Testis (tissue), 2 donors: ENCODE data around the gene PTPRN2.

Experiments used
- POLR2A ChIP-seq: fragments of 450-650 bp; IDR thresholded peaks from one replicate; pipeline ENCODE4 v1.6.1; 2017; ENCODE audit warnings: antibody characterized with exemption, mild to moderate bottlenecking, moderate library complexity
- TF ChIP-seq, protein P1 (sequence below), 3 experiments: fragments of 450-650 bp in 2 of 3; fragments of 200-600 bp in 1 of 3; sonication (generic) in 1 of 3; IDR thresholded peaks; one replicate each; pipeline ENCODE4 v1.5.1; 2016 to 2019; ENCODE audit warnings: antibody characterized with exemption in 3 of 3, mild to moderate bottlenecking in 2 of 3, moderate library complexity in 1 of 3

DNA sequence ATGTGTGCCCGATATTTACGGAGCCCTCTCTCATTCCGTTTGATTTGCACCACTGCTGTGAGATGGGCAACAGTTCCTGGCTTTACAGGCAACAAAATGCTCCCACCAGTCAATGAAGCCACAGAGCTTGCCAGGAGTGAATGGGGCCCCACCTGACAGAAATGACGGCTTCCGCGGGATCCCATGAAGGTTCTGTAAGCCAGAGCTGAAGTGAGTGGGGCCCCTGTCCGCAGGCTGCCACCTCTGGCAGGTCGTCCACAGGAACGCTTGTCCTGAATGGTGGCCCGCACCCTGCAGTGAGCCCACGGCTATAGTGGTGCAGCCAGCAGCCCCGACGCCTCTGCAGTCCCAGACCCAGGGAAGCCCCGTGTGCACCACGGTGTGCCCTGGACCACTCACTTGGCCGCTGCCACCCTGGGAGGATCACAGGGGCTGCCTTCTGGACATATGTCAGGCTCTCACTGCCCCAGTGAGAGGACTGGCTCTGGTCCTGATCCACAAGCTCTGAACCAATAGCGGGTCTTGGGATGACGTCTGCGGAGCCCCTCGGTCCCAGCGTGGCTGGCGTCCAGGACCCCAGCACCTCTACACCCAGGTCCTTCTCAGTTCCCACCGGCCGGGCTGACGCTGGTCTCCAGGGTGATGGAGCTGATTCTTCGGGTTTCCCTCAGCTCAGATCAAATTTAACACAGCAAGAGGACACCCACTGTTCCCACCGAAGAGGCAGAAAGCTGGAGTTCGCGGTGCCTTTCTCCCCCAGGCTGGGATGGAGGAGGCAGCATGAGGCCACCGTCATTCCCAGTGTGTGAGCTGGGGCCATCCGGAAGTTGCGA is 738.9 kb downstream of the PTPRN2 start:
- TF ChIP-seq POLR2A, result no peak
- TF ChIP-seq, protein P1, sequence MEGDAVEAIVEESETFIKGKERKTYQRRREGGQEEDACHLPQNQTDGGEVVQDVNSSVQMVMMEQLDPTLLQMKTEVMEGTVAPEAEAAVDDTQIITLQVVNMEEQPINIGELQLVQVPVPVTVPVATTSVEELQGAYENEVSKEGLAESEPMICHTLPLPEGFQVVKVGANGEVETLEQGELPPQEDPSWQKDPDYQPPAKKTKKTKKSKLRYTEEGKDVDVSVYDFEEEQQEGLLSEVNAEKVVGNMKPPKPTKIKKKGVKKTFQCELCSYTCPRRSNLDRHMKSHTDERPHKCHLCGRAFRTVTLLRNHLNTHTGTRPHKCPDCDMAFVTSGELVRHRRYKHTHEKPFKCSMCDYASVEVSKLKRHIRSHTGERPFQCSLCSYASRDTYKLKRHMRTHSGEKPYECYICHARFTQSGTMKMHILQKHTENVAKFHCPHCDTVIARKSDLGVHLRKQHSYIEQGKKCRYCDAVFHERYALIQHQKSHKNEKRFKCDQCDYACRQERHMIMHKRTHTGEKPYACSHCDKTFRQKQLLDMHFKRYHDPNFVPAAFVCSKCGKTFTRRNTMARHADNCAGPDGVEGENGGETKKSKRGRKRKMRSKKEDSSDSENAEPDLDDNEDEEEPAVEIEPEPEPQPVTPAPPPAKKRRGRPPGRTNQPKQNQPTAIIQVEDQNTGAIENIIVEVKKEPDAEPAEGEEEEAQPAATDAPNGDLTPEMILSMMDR (IDR thresholded peaks at IDR 0.05), result no peak
